Bronchial epithelial cell (primary cell): ENCODE results near the gene NKPD1. TPM values are rescaled to one million over a fixed set of nuclear protein-coding genes. Genes with fewer than 3 reads are reported as not detected.

ENCODE experiments used
- DNase-seq: peaks from one replicate; pipeline ENCODE4 v3.0.0-alpha.2; 2010; ENCODE audit warnings: low read depth
- FAIRE-seq: peaks from 2 replicates; lab custom pipeline; 2011; peaks lifted over from hg19 to GRCh38; lab: Jason Lieb, UNC
- H3K27me3 ChIP-seq: 2 replicates; pipeline ENCODE4 v1.5.1; 2011; ENCODE audit warnings: low read length; ENCODE audit not compliant: control insufficient read depth, insufficient read depth
- H3K36me3 ChIP-seq: 2 replicates; pipeline ENCODE4 v1.5.1; 2011; ENCODE audit warnings: low read length; ENCODE audit not compliant: control insufficient read depth, insufficient read depth
- H3K4me3 ChIP-seq: 2 replicates; pipeline ENCODE4 v1.5.1; 2011; ENCODE audit warnings: mild to moderate bottlenecking, low read depth, low read length, control low read depth
- CTCF ChIP-seq: IDR thresholded peaks from 2 replicates; pipeline ENCODE4 v1.5.1; 2011; ENCODE audit warnings: mild to moderate bottlenecking, moderate library complexity, low read length, control low read depth, inconsistent platforms; ENCODE audit not compliant: insufficient read depth, severe bottlenecking
- total RNA-seq: library from RNA; depleted of rRNA; stranded (reverse); fragments of >200 nt; gene quantifications from 2 replicates; pipeline ENCODE4 v1.2.1, GENCODE V29; 2014

NKPD1 gene
- total RNA-seq, 1 donor from 2014 or later: 0.53 TPM

GRCh38 chr19:45195764-45196163 is 35.0 kb upstream of the NKPD1 start:
- FAIRE-seq: no peak
- no peak for DNase-seq
- no peaks in the 10 kb centered on the region for H3K36me3 ChIP-seq
- no peak overlapping the region for H3K4me3 ChIP-seq
- H3K27me3 ChIP-seq: no peaks in the 10 kb centered on the region
- no peak for TF ChIP-seq CTCF

GRCh38 chr19:45191375-45191774 is 30.6 kb upstream of the NKPD1 start:
- no peak overlapping the region for H3K4me3 ChIP-seq
- DNase-seq: peak; percentile 94
- H3K27me3 ChIP-seq: no peaks in the 10 kb centered on the region
- no peaks in the 10 kb centered on the region for H3K36me3 ChIP-seq
- FAIRE-seq: no peak
- peak; percentile 10 for TF ChIP-seq CTCF

DNA sequence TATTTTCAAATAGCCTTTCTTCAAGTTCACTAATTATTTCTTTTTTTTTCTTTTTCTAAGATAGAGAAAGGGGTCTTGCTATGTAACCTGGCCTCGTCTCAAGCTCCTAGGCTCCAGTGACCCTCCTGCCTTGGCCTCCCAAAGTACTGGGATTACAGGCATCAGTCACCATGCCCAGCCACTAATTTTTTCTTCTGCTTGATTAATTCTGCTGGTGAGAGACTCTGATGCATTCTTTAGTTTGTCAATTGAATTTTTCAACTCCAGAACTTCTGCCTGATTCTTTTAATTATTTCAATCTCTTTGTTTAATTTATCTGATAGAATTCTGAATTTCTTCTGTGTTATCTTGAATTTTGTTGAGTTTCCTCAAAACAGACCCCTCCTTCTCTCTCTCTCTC is 29.2 kb upstream of the NKPD1 start:
- no peaks in the 10 kb centered on the region for H3K36me3 ChIP-seq
- no peak for DNase-seq
- FAIRE-seq: no peak
- H3K27me3 ChIP-seq: no peaks in the 10 kb centered on the region
- no peak for TF ChIP-seq CTCF
- no peak overlapping the region for H3K4me3 ChIP-seq

GRCh38 chr19:45187421-45188100 is 26.8 kb upstream of the NKPD1 start:
- Histone ChIP-seq H3K4me3 (no peak overlapping the region), H3K36me3 (no peaks in the 10 kb centered on the region), H3K27me3 (no peaks in the 10 kb centered on the region)
- DNase-seq (no peak), FAIRE-seq (no peak)
- TF ChIP-seq CTCF: peak; percentile 71

DNA sequence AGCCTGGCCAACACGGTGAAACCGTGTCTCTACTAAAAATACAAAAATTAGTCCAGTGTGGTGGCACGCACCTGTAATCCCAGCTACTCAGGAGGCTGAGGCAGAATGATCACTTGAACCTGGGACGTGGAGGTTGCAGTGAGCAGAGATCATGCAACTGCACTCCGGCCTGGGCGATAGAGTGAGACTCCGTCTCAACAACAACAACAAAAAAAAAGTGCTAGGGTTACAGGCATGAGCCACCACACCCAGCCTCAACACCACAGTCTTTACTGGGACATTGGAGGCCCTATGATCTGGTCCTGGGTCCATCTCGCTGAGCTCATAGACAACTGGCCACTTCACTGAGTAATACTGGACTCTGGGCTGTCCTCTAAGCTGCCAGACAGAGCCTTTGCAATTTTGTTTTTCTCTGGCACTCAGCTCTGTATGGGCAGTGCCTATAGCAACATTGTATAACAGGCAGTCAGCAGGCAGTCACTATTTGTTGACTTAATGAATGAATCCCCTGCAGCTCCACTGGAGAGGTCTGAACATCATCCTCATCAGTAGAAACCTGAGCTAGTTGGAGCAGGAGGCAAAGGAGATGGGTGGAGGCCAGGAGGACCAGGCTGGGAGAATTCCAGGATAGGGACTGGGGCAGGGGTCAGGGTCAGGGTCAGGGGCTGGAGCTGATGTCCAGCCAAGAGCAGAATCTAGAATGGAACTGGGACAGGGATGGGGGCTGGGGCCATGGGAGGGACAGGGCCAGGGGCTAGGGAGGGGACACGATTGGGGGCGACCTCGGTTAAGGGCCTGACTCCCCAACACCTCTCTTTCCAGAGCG is 25.9 kb upstream of the NKPD1 start:
- no peaks in the 10 kb centered on the region for H3K36me3 ChIP-seq
- H3K27me3 ChIP-seq: no peaks in the 10 kb centered on the region
- H3K4me3 ChIP-seq: no peak overlapping the region
- FAIRE-seq: no peak
- TF ChIP-seq CTCF: no peak
- no peak for DNase-seq
